WTC11 (cell line): ENCODE measurements around the gene PBX4. TPM values are rescaled to one million over a fixed set of nuclear protein-coding genes. Genes with fewer than 3 reads are reported as not detected.
"Not testable (repeated sequence)": the region's sequence is repeated elsewhere in the genome, so short reads cannot be mapped to it uniquely, and the experiment has no call there.

Experiments
- ATAC-seq: fragments of 200-7000 bp; cut with Tn5 transposase; 2 replicates; pipeline ENCODE4 v1.10.0; 2021; ENCODE audit warnings: mild to moderate bottlenecking, moderate library complexity
- Bru-seq: library from RNA; stranded (reverse); fragments of 400-500 nt; gene quantifications from one replicate; lab custom pipeline; 2021; lab: Mats Ljungman, UMichigan
- CTCF ChIA-PET: fragments of 300-600 bp; sonication (Branson Sonifier 250); formaldehyde crosslinking; loops from one replicate; lab custom pipeline; 2021; ENCODE audit warnings: antibody characterized with exemption; lab: Charles Lee
- POLR2A ChIA-PET: fragments of 350-600 bp; sonication (Branson Sonifier 250); formaldehyde crosslinking; loops from one replicate; lab custom pipeline; 2021; ENCODE audit warnings: antibody characterized with exemption; lab: Charles Lee
- DNase-seq: peaks from one replicate; pipeline ENCODE4 v3.0.0; 2021; ENCODE audit warnings: low spot score
- H3K27ac Mint-ChIP-seq: 2 replicates; pipeline ENCODE4 v1.8.0; 2021; ENCODE audit warnings: mixed read lengths
- H3K27me3 Mint-ChIP-seq: 2 replicates; pipeline ENCODE4 v1.8.0; 2021; ENCODE audit warnings: low read depth, mild to moderate bottlenecking, moderate library complexity, mixed read lengths
- H3K36me3 Mint-ChIP-seq: 2 replicates; pipeline ENCODE4 v1.8.0; 2021; ENCODE audit warnings: mixed read lengths
- H3K4me1 Mint-ChIP-seq: 2 replicates; pipeline ENCODE4 v1.8.0; 2022; ENCODE audit warnings: mixed read lengths
- H3K4me3 Mint-ChIP-seq: 2 replicates; pipeline ENCODE4 v1.8.0; 2021; ENCODE audit warnings: mild to moderate bottlenecking, moderate library complexity, mixed read lengths
- H3K9me3 Mint-ChIP-seq: 2 replicates; pipeline ENCODE4 v1.8.0; 2021; ENCODE audit warnings: mixed read lengths
- AFF4 ChIP-seq: sonication (generic); formaldehyde crosslinking; IDR thresholded peaks from 2 replicates; pipeline ENCODE4 v1.8.1; 2023; ENCODE audit warnings: mild to moderate bottlenecking, missing genetic modification reagents, borderline replicate concordance
- ATF6 ChIP-seq: sonication (generic); formaldehyde crosslinking; IDR thresholded peaks from 2 replicates; pipeline ENCODE4 v1.8.1; 2023; ENCODE audit warnings: mild to moderate bottlenecking, missing genetic modification reagents
- FOXP1 ChIP-seq: sonication (generic); formaldehyde crosslinking; IDR thresholded peaks from 2 replicates; pipeline ENCODE4 v1.8.0; 2022; ENCODE audit warnings: missing genetic modification reagents, mild to moderate bottlenecking, moderate library complexity, borderline replicate concordance
- MYBL2 ChIP-seq: sonication (generic); formaldehyde crosslinking; IDR thresholded peaks from 2 replicates; pipeline ENCODE4 v1.8.1; 2023; ENCODE audit warnings: mild to moderate bottlenecking, moderate library complexity, missing genetic modification reagents
- NFYB ChIP-seq: sonication (generic); formaldehyde crosslinking; conservative IDR thresholded peaks from 2 replicates; pipeline ENCODE4 v1.8.0; 2022; ENCODE audit warnings: low read depth, missing genetic modification reagents
- NR1H2 ChIP-seq: sonication (generic); formaldehyde crosslinking; IDR thresholded peaks from 2 replicates; pipeline ENCODE4 v1.9.0; 2021; ENCODE audit warnings: mild to moderate bottlenecking, moderate library complexity, missing genetic modification reagents
- OVOL2 ChIP-seq: fragments of 250-450 bp; sonication (Bioruptor Pico); IDR thresholded peaks from 2 replicates; pipeline ENCODE4 v1.9.0; 2021; ENCODE audit warnings: mild to moderate bottlenecking, borderline replicate concordance
- SP1 ChIP-seq: sonication (generic); formaldehyde crosslinking; conservative IDR thresholded peaks from 2 replicates; pipeline ENCODE4 v1.8.1; 2022; ENCODE audit warnings: missing genetic modification reagents
- TCF7 ChIP-seq: sonication (generic); formaldehyde crosslinking; IDR thresholded peaks from 2 replicates; pipeline ENCODE4 v1.8.0; 2022; ENCODE audit warnings: mild to moderate bottlenecking, low read depth, missing genetic modification reagents, moderate library complexity
- TP53 ChIP-seq: sonication (generic); formaldehyde crosslinking; IDR thresholded peaks from 2 replicates; pipeline ENCODE4 v1.8.1; 2023; ENCODE audit warnings: mild to moderate bottlenecking, missing genetic modification reagents
- USF1 ChIP-seq: sonication (generic); formaldehyde crosslinking; IDR thresholded peaks from 2 replicates; pipeline ENCODE4 v1.8.0; 2022; ENCODE audit warnings: mild to moderate bottlenecking, missing genetic modification reagents
- USF2 ChIP-seq: sonication (generic); formaldehyde crosslinking; IDR thresholded peaks from 2 replicates; pipeline ENCODE4 v1.8.1; 2023; ENCODE audit warnings: mild to moderate bottlenecking, missing genetic modification reagents, moderate library complexity
- long read RNA-seq, 3 experiments: library from RNA in 1 of 3; library from capped mRNA in 1 of 3; library from polyadenylated mRNA in 1 of 3; unstranded in 2 of 3; stranded (forward) in 1 of 3; transcript quantifications; one replicate each; pipeline ENCODE4 v2.0.0, GENCODE V29; 2021
- total RNA-seq: library from RNA; stranded (reverse); gene quantifications from 3 replicates; pipeline ENCODE4 v1.2.3, GENCODE V29; 2021
- TF ChIP-seq, protein P1 (sequence below): fragments of 250-450 bp; sonication (Bioruptor Pico); IDR thresholded peaks from 2 replicates; pipeline ENCODE4 v1.8.0; 2021; ENCODE audit warnings: mild to moderate bottlenecking

The PBX4 gene, protein sequence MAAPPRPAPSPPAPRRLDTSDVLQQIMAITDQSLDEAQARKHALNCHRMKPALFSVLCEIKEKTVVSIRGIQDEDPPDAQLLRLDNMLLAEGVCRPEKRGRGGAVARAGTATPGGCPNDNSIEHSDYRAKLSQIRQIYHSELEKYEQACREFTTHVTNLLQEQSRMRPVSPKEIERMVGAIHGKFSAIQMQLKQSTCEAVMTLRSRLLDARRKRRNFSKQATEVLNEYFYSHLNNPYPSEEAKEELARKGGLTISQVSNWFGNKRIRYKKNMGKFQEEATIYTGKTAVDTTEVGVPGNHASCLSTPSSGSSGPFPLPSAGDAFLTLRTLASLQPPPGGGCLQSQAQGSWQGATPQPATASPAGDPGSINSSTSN
- total RNA-seq (3.2 to 4.5 TPM (median 3.5 TPM) in 3 replicates), Bru-seq, nascent RNA (percentile 41 among the genes with signal in this experiment)
- long read RNA-seq, experiment 1, partial matches to known transcripts = 0 of 12 reads
- long read RNA-seq, experiment 1, other reads (novel, unspliced or antisense) = 7 of 12 reads
- long read RNA-seq, experiment 2, partial matches to known transcripts = 1 of 1 reads
- long read RNA-seq, experiment 2, other reads (novel, unspliced or antisense) = 0 of 1 reads
- long read RNA-seq, experiment 3 = 0 reads

DNA sequence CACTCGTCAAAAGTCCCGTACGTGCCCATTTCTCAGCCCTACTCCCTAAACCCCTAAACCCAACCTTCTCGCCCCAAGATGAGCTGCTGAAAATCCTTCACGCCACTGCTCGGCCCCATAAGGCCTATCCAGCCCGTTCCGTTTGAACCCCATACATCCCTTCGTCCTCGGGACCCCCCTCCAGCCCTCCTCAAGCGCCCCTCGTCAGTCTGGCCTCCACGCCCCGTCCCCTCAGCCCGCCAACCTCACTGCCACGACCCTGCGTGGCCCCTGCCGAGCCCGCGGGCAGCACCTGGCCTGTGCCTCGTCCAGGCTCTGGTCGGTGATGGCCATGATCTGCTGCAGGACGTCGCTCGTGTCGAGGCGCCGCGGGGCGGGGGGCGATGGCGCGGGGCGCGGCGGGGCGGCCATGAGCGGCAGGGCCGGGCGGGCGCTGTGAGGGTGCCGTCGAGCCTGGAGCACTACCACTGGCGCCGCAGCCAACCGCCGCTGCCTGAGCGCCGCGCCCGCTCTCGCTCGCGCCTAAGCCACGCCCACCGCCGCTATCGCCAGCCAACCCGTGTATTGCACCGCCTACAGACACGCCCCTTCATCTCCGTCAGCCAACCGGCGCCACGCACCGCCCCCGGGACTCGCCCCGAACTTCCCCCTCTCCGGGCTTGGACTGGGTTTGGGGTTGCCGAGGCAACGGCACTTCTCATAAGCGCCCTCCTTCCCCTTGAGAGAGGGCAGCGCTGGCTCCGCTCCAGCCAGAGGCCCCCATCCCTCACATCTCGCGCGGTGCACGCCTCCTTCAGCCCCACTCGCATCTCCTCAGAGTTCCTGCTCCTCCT is at the start of gene PBX4:
PBX4 (minus strand) TSS at position 469 of the 833 bp plus-strand sequence; CDS start at position 411, 58 bp downstream.
- Mint-ChIP-seq H3K27ac (no peak within 1 kb of the TSS), H3K4me3 (peak within 1 kb of the TSS; percentile 73), H3K4me1 (peaks cover 13% of the 10 kb centered on the region), H3K9me3 (no peaks in the 10 kb centered on the region), H3K27me3 (peaks cover 29% of the 10 kb centered on the region), H3K36me3 (no peaks in the 10 kb centered on the region; the same call in 1 of the 2 replicates)
- DNase-seq (peak; percentile 99), ATAC-seq (peak; percentile 98)
- ChIA-PET CTCF (interaction anchor here (1.1 to 4.7 kb wide), 4 partner anchors 10 to 87 kb away, joined by 6 to 24 read pairs (median 8); partner anchors contain the start of gene GMIP), POLR2A (interaction anchor here (0.8 to 1.1 kb wide), 2 partner anchors 10 to 13 kb away, joined by 3 to 5 read pairs; partner anchors contain the start of gene LPAR2)
- 0 out of 2 replicates have a peak, but pooled peaks have one; percentile 37 for TF ChIP-seq TP53 (CRISPR knock-in tag)
- 0 out of 2 replicates have a peak, but pooled peaks have one; percentile 10 for TF ChIP-seq USF2
- peak; percentile 52; the same call in 1 of the 2 replicates for TF ChIP-seq FOXP1 (CRISPR knock-in tag)
- TF ChIP-seq NFYB (CRISPR knock-in tag) = peak; percentile 45; the same call in 1 of the 2 replicates
- TF ChIP-seq SP1 = peak; percentile 89
- TF ChIP-seq USF1 (CRISPR knock-in tag) = no peak
- TF ChIP-seq MYBL2 (CRISPR knock-in tag) = no peak
- TF ChIP-seq OVOL2 (CRISPR knock-in tag) = no peak
- TF ChIP-seq ATF6 = no peak

DNA sequence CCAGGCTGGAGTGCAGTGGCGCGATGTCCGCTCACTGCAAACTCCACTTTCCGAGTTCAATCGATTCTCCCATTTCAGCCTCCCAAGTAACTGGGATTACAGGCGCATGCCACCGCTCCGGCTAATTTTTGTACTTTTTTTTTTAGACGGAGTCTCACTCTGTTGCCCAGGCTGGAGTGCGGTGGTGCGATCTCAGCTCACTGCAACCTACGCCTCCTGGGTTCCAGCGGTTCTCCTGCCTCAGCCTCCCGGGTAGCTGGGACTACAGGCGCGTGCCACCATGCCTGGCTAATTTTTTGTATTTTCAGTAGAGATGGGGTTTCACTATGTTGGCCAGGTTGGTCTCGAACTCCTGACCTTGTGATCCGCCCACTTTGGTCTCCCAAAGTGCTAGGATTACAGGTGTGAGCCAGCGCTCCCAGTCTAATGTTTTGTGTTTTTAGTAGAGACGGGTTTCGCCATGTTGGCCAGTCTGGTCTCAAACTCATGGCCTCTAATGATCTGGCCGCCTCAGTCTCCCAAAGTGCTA is 47.0 kb upstream of the PBX4 start:
- CTCF ChIA-PET = interaction anchor here (2.3 kb wide), 1 partner anchor 22 kb away, joined by 10 read pairs; the partner anchor contains the start of gene GMIP

DNA sequence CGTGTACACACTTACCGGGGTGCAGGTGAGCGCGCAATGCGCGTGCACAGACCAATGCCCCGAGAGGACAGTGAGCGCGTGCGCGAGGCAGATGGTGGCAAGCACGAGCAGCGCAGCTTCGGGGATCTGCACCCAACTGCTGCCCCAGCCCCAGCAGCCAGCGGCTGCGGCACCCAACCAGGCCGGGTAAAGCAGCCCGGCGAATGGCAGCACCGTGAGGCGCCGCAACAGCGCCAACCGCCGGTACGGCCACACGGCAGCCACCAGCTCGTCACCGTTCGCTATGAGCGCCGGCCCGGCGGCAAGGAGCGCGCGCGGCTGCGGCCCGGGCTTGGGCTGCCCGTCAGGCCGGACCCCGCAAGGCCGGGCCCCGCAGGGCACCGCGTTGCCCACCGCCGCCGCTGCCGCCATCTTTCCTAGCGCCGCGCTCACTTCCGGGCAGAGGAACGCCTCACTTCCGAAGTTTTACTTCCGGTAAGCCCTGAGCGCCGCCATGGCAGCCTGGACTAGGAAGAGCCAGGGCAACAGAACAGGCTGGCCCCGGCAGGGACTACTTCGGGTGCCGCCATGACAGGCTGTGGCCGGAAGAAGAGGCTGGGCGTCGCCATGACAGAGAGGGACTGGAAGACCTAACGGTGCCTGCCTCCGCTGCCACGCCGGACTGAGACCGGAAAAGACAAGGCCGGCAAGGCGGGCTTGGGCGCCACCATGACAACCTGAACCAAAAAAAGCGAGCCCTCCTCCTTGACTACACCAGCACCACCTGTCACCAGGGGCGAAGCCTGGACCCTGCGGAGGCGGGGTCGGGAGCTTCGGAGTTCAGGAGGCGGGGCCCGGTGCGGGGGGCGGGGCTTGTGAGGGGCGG is 45.0 kb upstream of the PBX4 start, which contains the start of gene ATP13A1:
ATP13A1 (minus strand) TSS at position 421 of the 865 bp plus-strand sequence; CDS start at position 411, 10 bp downstream.
- H3K9me3 Mint-ChIP-seq = no peaks in the 10 kb centered on the region
- peak; percentile 77 for ATAC-seq
- ChIA-PET POLR2A (interaction anchor here (0.5 to 1.1 kb wide), 7 partner anchors 19 to 202 kb away, joined by 3 to 8 read pairs (median 4); partner anchors contain the start of genes GMIP, LPAR2, ZNF253 and ZNF506), CTCF (interaction anchor here (0.6 to 2.3 kb wide), 4 partner anchors 20 to 131 kb away, joined by 3 to 10 read pairs (median 8); partner anchors contain the start of gene GMIP)
- peak; percentile 88 for DNase-seq
- peak within 1 kb of the TSS; percentile 97 for H3K27ac Mint-ChIP-seq
- peak within 1 kb of the TSS; percentile 94 for H3K4me3 Mint-ChIP-seq
- H3K27me3 Mint-ChIP-seq = no peaks in the 10 kb centered on the region; the same call in 1 of the 2 replicates
- H3K36me3 Mint-ChIP-seq = peaks cover 15% of the 10 kb centered on the region
- peaks cover 23% of the 10 kb centered on the region for H3K4me1 Mint-ChIP-seq
- TF ChIP-seq NR1H2 (CRISPR knock-in tag) = no peak
- no peak for TF ChIP-seq TCF7 (CRISPR knock-in tag)
- TF ChIP-seq, protein P1, sequence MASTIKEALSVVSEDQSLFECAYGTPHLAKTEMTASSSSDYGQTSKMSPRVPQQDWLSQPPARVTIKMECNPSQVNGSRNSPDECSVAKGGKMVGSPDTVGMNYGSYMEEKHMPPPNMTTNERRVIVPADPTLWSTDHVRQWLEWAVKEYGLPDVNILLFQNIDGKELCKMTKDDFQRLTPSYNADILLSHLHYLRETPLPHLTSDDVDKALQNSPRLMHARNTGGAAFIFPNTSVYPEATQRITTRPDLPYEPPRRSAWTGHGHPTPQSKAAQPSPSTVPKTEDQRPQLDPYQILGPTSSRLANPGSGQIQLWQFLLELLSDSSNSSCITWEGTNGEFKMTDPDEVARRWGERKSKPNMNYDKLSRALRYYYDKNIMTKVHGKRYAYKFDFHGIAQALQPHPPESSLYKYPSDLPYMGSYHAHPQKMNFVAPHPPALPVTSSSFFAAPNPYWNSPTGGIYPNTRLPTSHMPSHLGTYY = no peak
- TF ChIP-seq AFF4 (CRISPR knock-in tag) = no peak

More for the DNA sequence above, 47.0 kb upstream of the PBX4 start:
- DNase-seq, H3K9me3 Mint-ChIP-seq, H3K4me3 Mint-ChIP-seq, ATAC-seq, H3K36me3 Mint-ChIP-seq, H3K27ac Mint-ChIP-seq, POLR2A ChIA-PET, H3K27me3 Mint-ChIP-seq: not testable (repeated sequence)
- peaks cover 28% of the 10 kb centered on the region for H3K4me1 Mint-ChIP-seq
